ENCODE measurements around the gene SKI. TPM values are rescaled to one million over a fixed set of nuclear protein-coding genes. Genes with fewer than 3 reads are reported as not detected.

The SKI gene
- total and polyA plus RNA-seq, 2 of the 8 experiments (the other 6 are each of a cell fraction or from before 2014, with no cell fraction given), result 8.3 to 87.6 TPM

DNA sequence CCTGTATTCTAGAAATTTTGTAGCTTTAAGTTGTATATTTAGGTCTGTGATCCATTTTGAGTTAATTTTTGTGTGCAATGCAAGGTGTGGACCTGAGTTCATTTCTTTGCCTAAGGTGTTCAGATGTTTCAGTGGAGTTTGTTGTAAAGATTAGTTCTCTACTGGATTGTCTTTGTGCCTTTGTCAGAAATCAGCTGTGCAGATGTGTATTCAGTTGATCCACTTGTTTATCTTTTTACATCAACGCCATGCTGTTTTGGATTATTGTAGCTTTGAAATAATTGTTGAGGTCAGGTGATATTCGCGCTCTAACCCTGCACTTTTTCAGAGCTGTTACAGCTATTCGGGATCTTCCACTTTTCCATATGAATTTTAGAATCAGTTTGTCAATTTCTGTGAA lies 32.8 kb downstream of the SKI start:
- Histone ChIP-seq H3K4me3 (ENCODE audit: extremely low read depth in 1 of 4, insufficient read depth in 2 of 4, low read depth in 3 of 4, low read length in 4 of 4) (no peak overlapping the region), H3K18ac (ENCODE audit: extremely low read depth, low read length) (no peak overlapping the region), H3K23me2 (ENCODE audit: low read depth, low read length) (no peaks in the 10 kb centered on the region), H3K14ac (ENCODE audit: insufficient read length) (no peak overlapping the region), H3K23ac (ENCODE audit: insufficient read length) (no peak overlapping the region), H2BK15ac (ENCODE audit: low read length) (no peak overlapping the region), H3K4me2 (ENCODE audit: insufficient read depth in 1 of 2, low read depth in 2 of 2, low read length in 2 of 2) (no peak overlapping the region), H2BK5ac (ENCODE audit: low read depth, low read length) (no peak overlapping the region), H3K4me1 (replicated peaks in 1 of 4; ENCODE audit: control insufficient read depth in 3 of 4, insufficient read depth in 4 of 4, low read length in 3 of 4) (peaks cover 0 to 13% (median 4%) of the 10 kb centered on the region in 4 experiments; a peak in 5 of 7 replicates), H3K27me3 (replicated peaks in 1 of 4; ENCODE audit: control insufficient read depth in 3 of 4, extremely low read depth in 1 of 4, insufficient read depth in 3 of 4, low read length in 3 of 4) (no peaks in the 10 kb centered on the region), H4K20me1 (replicated peaks in 1 of 2; ENCODE audit: control insufficient read depth in 1 of 2, insufficient read depth in 2 of 2, low read length in 2 of 2) (peaks cover 19 to 31% of the 10 kb centered on the region in 2 experiments), H3K4ac (replicated peaks; ENCODE audit: insufficient read length, low read depth, low read length) (no peak overlapping the region), H4K5ac (ENCODE audit: insufficient read length, low read depth, low read length) (no peak overlapping the region), H3K9ac (replicated peaks in 1 of 4; ENCODE audit: extremely low read depth in 1 of 4, low read depth in 3 of 4, low read length in 3 of 4) (no peak overlapping the region), H2BK120ac (replicated peaks; ENCODE audit: low read depth, low read length) (no peak overlapping the region), H2AFZ (ENCODE audit: low read length) (no peak overlapping the region), H3K56ac (replicated peaks; ENCODE audit: insufficient read length, low read depth, low read length) (no peak overlapping the region), H3K36me3 (ENCODE audit: control insufficient read depth in 2 of 4, insufficient read depth in 4 of 4, low read length in 3 of 4) (no peaks in the 10 kb centered on the region), H3K79me2 (ENCODE audit: control insufficient read depth in 1 of 2, insufficient read depth in 2 of 2, low read length in 2 of 2) (peaks cover 31 to 99% of the 10 kb centered on the region in 2 experiments), H2BK20ac (ENCODE audit: low read length) (no peak overlapping the region), H3K79me1 (ENCODE audit: low read depth, low read length) (peaks cover 28% of the 10 kb centered on the region), H3K27ac (ENCODE audit: low read depth, low read length) (no peak overlapping the region), H2BK12ac (ENCODE audit: low read depth, low read length) (no peak overlapping the region), H2AK5ac (ENCODE audit: low read depth, low read length) (no peak overlapping the region), H4K91ac (replicated peaks; ENCODE audit: insufficient read length, low read length) (no peak overlapping the region), H3K9me3 (ENCODE audit: insufficient read depth in 2 of 2, low read depth in 1 of 2, low read length in 1 of 2) (no peaks in the 10 kb centered on the region), H4K8ac (ENCODE audit: extremely low read depth, insufficient read depth, low read length) (no peak overlapping the region)
- TF ChIP-seq JUND (IDR thresholded peaks at IDR 0.05; ENCODE audit: low read length) (no peak), KDM4A (IDR thresholded peaks at IDR 0.05; ENCODE audit: low read depth, low read length, severe bottlenecking) (no peak), CEBPB (IDR thresholded peaks at IDR 0.05; ENCODE audit: low read depth, low read length) (no peak)
- CTCF ChIA-PET (ENCODE audit: partially characterized antibody), result interaction anchor here (0.6 to 1.3 kb wide), 5 partner anchors 9 to 51 kb away, joined by 3 to 4 read pairs (median 4); no protein-coding TSS in a partner anchor
- POLR2A ChIA-PET (ENCODE audit: partially characterized antibody), result interaction anchor here (1.5 kb wide), 1 partner anchor 32 kb away, joined by 3 read pairs; no protein-coding TSS in a partner anchor
- DNase-seq (ENCODE audit: low read depth in 1 of 2, low spot score in 2 of 2) (no peak), FAIRE-seq (no peak)
- WGBS, 2 experiments (ENCODE audit: extremely low coverage in 1 of 2, insufficient coverage in 1 of 2, insufficient read length in 1 of 2, insufficient replicate concordance in 2 of 2, low coverage in 1 of 2, low lambda C conversion rate in 2 of 2, missing lambda C conversion rate in 1 of 2), result 92% methylated on average over 4 of the region's 4 CpGs; no CpG with 5 or more reads in 1 of the 2 experiments

Measured in H1 (cell line).